ENCODE results near the gene DUSP8. TPM values are rescaled to one million over a fixed set of nuclear protein-coding genes. Genes with fewer than 3 reads are reported as not detected.
"Not testable (repeated sequence)": the region's sequence is repeated elsewhere in the genome, so short reads cannot be mapped to it uniquely, and the experiment has no call there.

Gene DUSP8
- total RNA-seq, 1 experiment from 2014 or later, result 7.7 TPM

DNA sequence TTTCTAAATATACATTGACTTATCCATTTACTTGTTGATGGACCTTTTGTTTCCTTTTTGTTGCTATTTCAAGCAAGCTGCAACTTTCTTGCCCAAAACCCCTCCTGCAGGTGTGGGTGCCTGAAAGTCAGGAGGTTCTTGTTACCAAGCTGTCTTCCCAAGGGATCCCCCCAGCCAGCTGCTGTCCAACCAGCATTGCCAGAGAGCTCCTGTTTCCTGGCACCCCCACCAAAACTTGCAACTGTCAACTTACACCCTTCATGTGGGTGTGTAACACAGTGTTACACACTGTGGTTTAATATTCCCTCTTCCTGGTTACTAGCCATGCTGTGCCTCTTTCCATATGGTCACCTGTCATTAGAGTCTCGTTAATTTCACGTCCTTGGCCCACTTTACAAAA, 14.6 kb upstream of the DUSP8 start:
- Mint-ChIP-seq H3K4me3 (ENCODE audit: unreplicated experiment) (no peak overlapping the region), H3K9me3 (ENCODE audit: unreplicated experiment) (no peaks in the 10 kb centered on the region), H3K4me1 (ENCODE audit: low read depth, unreplicated experiment) (no peaks in the 10 kb centered on the region), H3K36me3 (ENCODE audit: insufficient read depth, unreplicated experiment) (no peaks in the 10 kb centered on the region), H3K27ac (ENCODE audit: unreplicated experiment) (no peak overlapping the region), H3K27me3 (ENCODE audit: insufficient read depth, unreplicated experiment) (no peaks in the 10 kb centered on the region)
- no TSS peak for BruUV-seq (replicated peaks)
- CTCF ChIA-PET, result no interaction called here
- intact Hi-C loops (cut with micrococcal nuclease; ENCODE audit: unreplicated experiment), result no loop called here
- H3K4me1 ChIP-seq, result no peaks in the 10 kb centered on the region
- no peaks in the 10 kb centered on the region for H3K9me3 ChIP-seq
- DNase-seq, result no peak
- POLR2A ChIA-PET, result no interaction called here
- no peaks in the 10 kb centered on the region for H3K27me3 ChIP-seq (replicated peaks; ENCODE audit: control insufficient read depth, insufficient read depth, low read length)
- no peak overlapping the region for H3K4me3 ChIP-seq (ENCODE audit: low read depth, low read length)
- no peaks in the 10 kb centered on the region for H3K36me3 ChIP-seq (ENCODE audit: control insufficient read depth, insufficient read depth, low read length)
- TF ChIP-seq, protein P1, sequence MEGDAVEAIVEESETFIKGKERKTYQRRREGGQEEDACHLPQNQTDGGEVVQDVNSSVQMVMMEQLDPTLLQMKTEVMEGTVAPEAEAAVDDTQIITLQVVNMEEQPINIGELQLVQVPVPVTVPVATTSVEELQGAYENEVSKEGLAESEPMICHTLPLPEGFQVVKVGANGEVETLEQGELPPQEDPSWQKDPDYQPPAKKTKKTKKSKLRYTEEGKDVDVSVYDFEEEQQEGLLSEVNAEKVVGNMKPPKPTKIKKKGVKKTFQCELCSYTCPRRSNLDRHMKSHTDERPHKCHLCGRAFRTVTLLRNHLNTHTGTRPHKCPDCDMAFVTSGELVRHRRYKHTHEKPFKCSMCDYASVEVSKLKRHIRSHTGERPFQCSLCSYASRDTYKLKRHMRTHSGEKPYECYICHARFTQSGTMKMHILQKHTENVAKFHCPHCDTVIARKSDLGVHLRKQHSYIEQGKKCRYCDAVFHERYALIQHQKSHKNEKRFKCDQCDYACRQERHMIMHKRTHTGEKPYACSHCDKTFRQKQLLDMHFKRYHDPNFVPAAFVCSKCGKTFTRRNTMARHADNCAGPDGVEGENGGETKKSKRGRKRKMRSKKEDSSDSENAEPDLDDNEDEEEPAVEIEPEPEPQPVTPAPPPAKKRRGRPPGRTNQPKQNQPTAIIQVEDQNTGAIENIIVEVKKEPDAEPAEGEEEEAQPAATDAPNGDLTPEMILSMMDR (IDR thresholded peaks at IDR 0.05; ENCODE audit: insufficient read depth in 1 of 2, low read depth in 1 of 2, low read length in 1 of 2, severe bottlenecking in 1 of 2, unreplicated experiment in 1 of 2), result no peak

DNA sequence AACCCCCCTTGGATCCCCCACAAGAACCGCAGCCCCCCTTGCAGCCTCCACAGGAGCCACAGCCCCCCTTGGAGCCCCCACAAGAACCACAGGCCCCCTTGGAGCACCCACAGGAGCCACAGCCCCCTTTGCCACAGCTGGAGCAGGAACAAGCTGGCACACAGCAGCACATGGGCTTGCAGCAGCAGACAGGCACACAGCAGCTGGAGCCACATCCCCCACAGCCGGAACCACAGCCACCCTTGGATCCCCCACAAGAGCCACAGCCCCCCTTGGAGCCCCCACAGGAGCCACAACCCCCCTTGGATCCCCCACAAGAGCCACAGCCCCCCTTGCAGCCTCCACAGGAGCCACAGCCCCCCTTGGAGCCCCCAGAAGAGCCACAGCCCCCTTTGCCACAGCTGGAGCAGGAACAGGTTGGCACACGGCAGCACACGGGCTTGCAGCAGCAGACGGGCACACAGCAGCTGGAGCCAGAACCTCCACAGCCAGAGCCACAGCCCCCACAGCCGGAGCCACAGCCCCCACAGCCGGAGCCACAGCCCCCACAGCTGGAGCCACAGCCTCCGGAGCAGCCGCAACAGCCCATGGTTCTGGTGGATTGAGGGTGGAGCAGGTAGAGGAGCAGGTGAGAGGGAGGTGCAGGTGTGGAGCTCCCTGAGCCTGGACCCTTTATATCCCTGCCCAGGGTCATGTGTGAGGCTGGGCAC, 12.7 kb upstream of the DUSP8 start, which contains the start of gene KRTAP5-1:
TSS of gene KRTAP5-1 (minus strand) at position 623 of the 710 bp plus-strand sequence. CDS start at position 589, 34 bp downstream.
- H3K9me3 ChIP-seq; H3K27me3 Mint-ChIP-seq (ENCODE audit: insufficient read depth, unreplicated experiment); POLR2A ChIA-PET; H3K27me3 ChIP-seq (replicated peaks; ENCODE audit: control insufficient read depth, insufficient read depth, low read length); H3K36me3 Mint-ChIP-seq (ENCODE audit: insufficient read depth, unreplicated experiment); intact Hi-C loops (cut with micrococcal nuclease; ENCODE audit: unreplicated experiment); DNase-seq; H3K4me3 ChIP-seq (ENCODE audit: low read depth, low read length); H3K9me3 Mint-ChIP-seq (ENCODE audit: unreplicated experiment); H3K4me3 Mint-ChIP-seq (ENCODE audit: unreplicated experiment); H3K4me1 ChIP-seq; H3K36me3 ChIP-seq (ENCODE audit: control insufficient read depth, insufficient read depth, low read length); H3K4me1 Mint-ChIP-seq (ENCODE audit: low read depth, unreplicated experiment); H3K27ac Mint-ChIP-seq (ENCODE audit: unreplicated experiment); BruUV-seq (replicated peaks): not testable (repeated sequence)
- CTCF ChIA-PET, result interaction anchor here (0.6 kb wide), 1 partner anchor 171 kb away, joined by 3 read pairs; no protein-coding TSS in a partner anchor

DNA sequence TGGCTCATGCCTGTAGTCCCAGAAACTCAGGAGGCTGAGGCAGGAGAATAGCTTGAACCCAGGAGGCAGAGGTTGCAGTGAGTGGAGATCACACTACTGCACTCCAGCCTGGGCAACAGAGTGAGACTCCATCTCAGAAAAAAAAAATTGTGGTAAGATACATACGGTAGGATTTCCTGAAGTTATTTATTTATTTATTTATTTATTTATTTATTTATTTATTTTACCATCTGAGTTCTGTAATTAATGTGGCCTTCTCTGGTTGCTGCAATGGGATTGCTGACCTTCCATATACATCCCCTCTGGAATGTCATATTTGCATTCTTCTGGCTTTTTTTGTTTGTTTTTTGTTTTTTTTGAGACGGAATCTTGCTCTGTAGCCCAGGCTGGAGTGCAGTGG, 10.8 kb upstream of the DUSP8 start:
- H3K4me1 Mint-ChIP-seq (ENCODE audit: low read depth, unreplicated experiment); H3K36me3 Mint-ChIP-seq (ENCODE audit: insufficient read depth, unreplicated experiment); H3K27me3 ChIP-seq (replicated peaks; ENCODE audit: control insufficient read depth, insufficient read depth, low read length); H3K4me1 ChIP-seq; H3K4me3 ChIP-seq (ENCODE audit: low read depth, low read length); DNase-seq; H3K27ac Mint-ChIP-seq (ENCODE audit: unreplicated experiment); H3K9me3 ChIP-seq; CTCF ChIA-PET; POLR2A ChIA-PET; H3K4me3 Mint-ChIP-seq (ENCODE audit: unreplicated experiment); H3K27me3 Mint-ChIP-seq (ENCODE audit: insufficient read depth, unreplicated experiment); BruUV-seq (replicated peaks); intact Hi-C loops (cut with micrococcal nuclease; ENCODE audit: unreplicated experiment); H3K36me3 ChIP-seq (ENCODE audit: control insufficient read depth, insufficient read depth, low read length): not testable (repeated sequence)
- peaks cover 15% of the 10 kb centered on the region for H3K9me3 Mint-ChIP-seq (ENCODE audit: unreplicated experiment)

DNA sequence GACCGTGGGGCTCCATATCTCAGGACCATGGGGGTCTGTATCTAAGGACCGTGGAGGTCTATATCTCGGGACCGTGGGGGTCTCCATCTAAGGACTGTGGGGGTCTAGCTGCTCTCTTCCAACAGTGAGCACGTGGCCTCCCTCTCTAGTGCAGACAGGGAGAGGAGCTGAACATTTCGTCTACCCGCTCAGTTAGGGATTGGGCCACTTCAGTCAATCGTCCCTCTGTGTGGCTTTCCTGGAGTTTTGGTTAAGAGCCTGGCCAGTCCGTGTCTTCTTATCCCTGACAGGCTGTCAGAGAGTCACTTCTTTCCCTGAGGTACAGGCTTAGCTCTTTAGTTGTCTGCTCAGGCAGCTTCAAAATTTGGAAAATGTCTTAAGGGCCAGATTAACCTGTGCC, 9.9 kb upstream of the DUSP8 start:
- no peaks in the 10 kb centered on the region for H3K4me1 Mint-ChIP-seq (ENCODE audit: low read depth, unreplicated experiment)
- peaks cover 7% of the 10 kb centered on the region; the same call in 1 of the 2 replicates for H3K9me3 ChIP-seq
- H3K9me3 Mint-ChIP-seq (ENCODE audit: unreplicated experiment), result peaks cover 17% of the 10 kb centered on the region
- H3K36me3 Mint-ChIP-seq (ENCODE audit: insufficient read depth, unreplicated experiment), result no peaks in the 10 kb centered on the region
- H3K27ac Mint-ChIP-seq (ENCODE audit: unreplicated experiment), result no peak overlapping the region
- TF ChIP-seq, protein P1 (IDR thresholded peaks at IDR 0.05; ENCODE audit: insufficient read depth in 1 of 2, low read depth in 1 of 2, low read length in 1 of 2, severe bottlenecking in 1 of 2, unreplicated experiment in 1 of 2), result no peak
- ChIA-PET CTCF (no interaction called here), POLR2A (no interaction called here)
- intact Hi-C loops (cut with micrococcal nuclease; ENCODE audit: unreplicated experiment), result no loop called here
- no peak overlapping the region for H3K4me3 ChIP-seq (ENCODE audit: low read depth, low read length)
- BruUV-seq (replicated peaks), result no TSS peak
- no peaks in the 10 kb centered on the region for H3K27me3 ChIP-seq (replicated peaks; ENCODE audit: control insufficient read depth, insufficient read depth, low read length)
- DNase-seq, result no peak
- H3K4me3 Mint-ChIP-seq (ENCODE audit: unreplicated experiment), result no peak overlapping the region
- no peaks in the 10 kb centered on the region for H3K4me1 ChIP-seq
- H3K36me3 ChIP-seq (ENCODE audit: control insufficient read depth, insufficient read depth, low read length), result no peaks in the 10 kb centered on the region
- no peaks in the 10 kb centered on the region for H3K27me3 Mint-ChIP-seq (ENCODE audit: insufficient read depth, unreplicated experiment)

Data from Caco-2 (cell line).